ENCODE data around the gene UGT3A2. TPM values are rescaled to one million over a fixed set of nuclear protein-coding genes. Genes with fewer than 3 reads are reported as not detected.

Gene UGT3A2
- total and polyA plus RNA-seq, 2 donors (not counting 1 experiment from before 2014, with no cell fraction given), result not detected

DNA sequence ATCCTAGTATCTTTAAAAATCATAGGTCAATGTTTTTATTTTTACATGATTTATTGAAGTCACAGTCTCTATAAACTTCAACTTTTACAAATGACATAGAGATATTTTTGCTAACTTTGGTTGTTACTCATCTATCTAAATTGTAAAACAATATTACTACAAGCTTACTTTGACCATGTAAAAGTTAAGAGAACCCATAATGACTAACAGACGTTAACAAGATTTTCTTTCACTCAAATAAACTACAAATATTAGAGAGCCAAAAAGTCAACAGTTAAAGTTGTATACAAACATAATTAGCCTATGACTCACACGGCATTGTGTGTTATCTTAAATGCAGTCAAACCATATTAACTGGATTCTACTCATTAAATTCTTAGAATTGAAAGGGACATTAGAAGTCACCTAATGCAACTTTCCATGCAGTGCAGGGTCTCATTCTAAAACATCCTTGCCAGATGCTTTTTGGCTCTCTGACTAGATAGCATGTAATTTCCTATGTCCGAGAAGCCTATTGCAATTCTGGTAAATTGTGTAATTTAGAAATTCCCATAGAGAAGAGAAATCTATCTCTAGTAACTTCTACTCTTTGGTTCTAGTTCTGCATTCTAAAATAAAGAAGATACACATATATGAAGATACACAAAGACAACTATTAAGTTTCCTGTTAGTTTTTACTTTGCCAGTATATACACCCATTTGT is 42.2 kb upstream of the UGT3A2 start:
- POLR2A ChIA-PET, result no interaction called here
- DNase-seq (no peak), ATAC-seq (ENCODE audit: low read depth) (no peak)
- H3K36me3 ChIP-seq (replicated peaks in 1 of 2; ENCODE audit: control extremely low read depth in 1 of 2, control insufficient read depth in 1 of 2, extremely low read depth in 1 of 2, insufficient read depth in 2 of 2, low read length in 1 of 2), result peaks cover 21 to 60% of the 10 kb centered on the region in 2 experiments
- no peaks in the 10 kb centered on the region for H3K27me3 ChIP-seq (replicated peaks in 1 of 4; ENCODE audit: control extremely low read depth in 1 of 4, control insufficient read depth in 3 of 4, insufficient read depth in 4 of 4, low read length in 3 of 4)
- no peak overlapping the region for H3K9ac ChIP-seq (ENCODE audit: low read length)
- H3K4me1 ChIP-seq (ENCODE audit: control insufficient read depth in 2 of 2, insufficient read depth in 2 of 2, low read length in 2 of 2), result no peaks in the 10 kb centered on the region
- no peak overlapping the region for H3K4me3 Mint-ChIP-seq
- H4K20me1 ChIP-seq (ENCODE audit: control insufficient read depth, insufficient read depth, low read length, poor library complexity, severe bottlenecking), result no peaks in the 10 kb centered on the region
- no peak overlapping the region for H2AFZ ChIP-seq (ENCODE audit: insufficient read depth, low read depth, low read length, poor library complexity, severe bottlenecking)
- intact Hi-C loops (cut with micrococcal nuclease), result no loop called here
- H3K27ac ChIP-seq (ENCODE audit: low read length in 2 of 2), result no peak overlapping the region
- H3K9me3 ChIP-seq (ENCODE audit: control extremely low read depth in 1 of 3, control insufficient read depth in 2 of 3, insufficient read depth in 1 of 3, low read length in 2 of 3), result no peaks in the 10 kb centered on the region
- no peak overlapping the region for H3K4me2 ChIP-seq (replicated peaks; ENCODE audit: low read depth, low read length, poor library complexity, severe bottlenecking)
- no peak overlapping the region for H3K4me3 ChIP-seq (ENCODE audit: control extremely low read depth in 1 of 5, extremely low read depth in 1 of 5, insufficient read depth in 1 of 5, low read depth in 2 of 5, low read length in 4 of 5)
- WGBS (ENCODE audit: insufficient coverage), result no CpG with 5 or more reads among the region's 3 CpGs
- TF ChIP-seq EZH2 (IDR thresholded peaks at IDR 0.05; ENCODE audit: borderline replicate concordance, insufficient read depth, low read depth, low read length, poor library complexity, severe bottlenecking), result no peak
- TF ChIP-seq CTCF (IDR thresholded peaks at IDR 0.05), result no peak
- no peaks in the 10 kb centered on the region for H3K27me3 Mint-ChIP-seq
- H3K9me3 Mint-ChIP-seq (ENCODE audit: insufficient read depth), result no peaks in the 10 kb centered on the region
- no peaks in the 10 kb centered on the region for H3K4me1 Mint-ChIP-seq
- no peaks in the 10 kb centered on the region for H3K79me2 ChIP-seq (ENCODE audit: control insufficient read depth, insufficient read depth, low read length)
- no peak overlapping the region for H3K27ac Mint-ChIP-seq
- CTCF ChIA-PET, result no interaction called here

DNA sequence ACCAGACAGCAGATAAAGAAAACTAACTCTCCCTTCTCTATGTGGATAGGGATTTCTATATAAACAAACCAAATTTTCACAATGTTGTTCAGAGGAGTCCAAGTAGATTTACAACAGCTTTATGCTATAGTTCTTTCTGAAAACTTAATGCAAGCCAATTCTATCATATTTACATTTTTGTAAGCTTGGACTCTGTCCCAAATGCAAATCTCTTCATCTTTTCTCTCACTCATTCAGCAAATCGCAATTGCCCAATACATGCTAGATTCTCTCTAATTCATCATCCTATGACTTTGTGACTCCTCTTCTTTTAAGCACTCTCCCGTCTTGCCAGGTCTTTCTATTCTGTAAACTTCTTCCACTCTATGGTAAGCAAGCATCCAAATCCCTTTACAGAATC is 39.1 kb upstream of the UGT3A2 start:
- ChIA-PET CTCF (interaction anchor here (1.4 kb wide), 1 partner anchor 27 kb away, joined by 3 read pairs; no protein-coding TSS in a partner anchor), POLR2A (no interaction called here)
- Histone ChIP-seq H3K9me3 (ENCODE audit: control extremely low read depth in 1 of 3, control insufficient read depth in 2 of 3, insufficient read depth in 1 of 3, low read length in 2 of 3) (no peaks in the 10 kb centered on the region), H3K36me3 (replicated peaks in 1 of 2; ENCODE audit: control extremely low read depth in 1 of 2, control insufficient read depth in 1 of 2, extremely low read depth in 1 of 2, insufficient read depth in 2 of 2, low read length in 1 of 2) (peaks cover 18 to 53% of the 10 kb centered on the region in 2 experiments), H3K27me3 (replicated peaks in 1 of 4; ENCODE audit: control extremely low read depth in 1 of 4, control insufficient read depth in 3 of 4, insufficient read depth in 4 of 4, low read length in 3 of 4) (no peaks in the 10 kb centered on the region), H3K4me2 (replicated peaks; ENCODE audit: low read depth, low read length, poor library complexity, severe bottlenecking) (no peak overlapping the region), H3K4me3 (ENCODE audit: control extremely low read depth in 1 of 5, extremely low read depth in 1 of 5, insufficient read depth in 1 of 5, low read depth in 2 of 5, low read length in 4 of 5) (no peak overlapping the region), H2AFZ (ENCODE audit: insufficient read depth, low read depth, low read length, poor library complexity, severe bottlenecking) (no peak overlapping the region), H4K20me1 (ENCODE audit: control insufficient read depth, insufficient read depth, low read length, poor library complexity, severe bottlenecking) (no peaks in the 10 kb centered on the region), H3K79me2 (ENCODE audit: control insufficient read depth, insufficient read depth, low read length) (no peaks in the 10 kb centered on the region), H3K27ac (ENCODE audit: low read length in 2 of 2) (no peak overlapping the region), H3K4me1 (ENCODE audit: control insufficient read depth in 2 of 2, insufficient read depth in 2 of 2, low read length in 2 of 2) (no peaks in the 10 kb centered on the region), H3K9ac (ENCODE audit: low read length) (no peak overlapping the region)
- no peak for ATAC-seq (ENCODE audit: low read depth)
- WGBS (ENCODE audit: insufficient coverage), result 72% methylated on average over 2 of the region's 2 CpGs
- intact Hi-C loops (cut with micrococcal nuclease), result no loop called here
- Mint-ChIP-seq H3K9me3 (ENCODE audit: insufficient read depth) (no peaks in the 10 kb centered on the region), H3K4me1 (no peaks in the 10 kb centered on the region), H3K27ac (no peak overlapping the region), H3K4me3 (no peak overlapping the region), H3K27me3 (no peaks in the 10 kb centered on the region)
- no peak for TF ChIP-seq CTCF (IDR thresholded peaks at IDR 0.05)
- TF ChIP-seq EZH2 (IDR thresholded peaks at IDR 0.05; ENCODE audit: borderline replicate concordance, insufficient read depth, low read depth, low read length, poor library complexity, severe bottlenecking), result no peak
- no peak for DNase-seq

Measured in B cell (primary cell).